ENCODE results near the gene NARS2. TPM values are rescaled to one million over a fixed set of nuclear protein-coding genes. Genes with fewer than 3 reads are reported as not detected.

The NARS2 gene
- total RNA-seq, 1 donor from 2014 or later: 22.2 TPM

DNA sequence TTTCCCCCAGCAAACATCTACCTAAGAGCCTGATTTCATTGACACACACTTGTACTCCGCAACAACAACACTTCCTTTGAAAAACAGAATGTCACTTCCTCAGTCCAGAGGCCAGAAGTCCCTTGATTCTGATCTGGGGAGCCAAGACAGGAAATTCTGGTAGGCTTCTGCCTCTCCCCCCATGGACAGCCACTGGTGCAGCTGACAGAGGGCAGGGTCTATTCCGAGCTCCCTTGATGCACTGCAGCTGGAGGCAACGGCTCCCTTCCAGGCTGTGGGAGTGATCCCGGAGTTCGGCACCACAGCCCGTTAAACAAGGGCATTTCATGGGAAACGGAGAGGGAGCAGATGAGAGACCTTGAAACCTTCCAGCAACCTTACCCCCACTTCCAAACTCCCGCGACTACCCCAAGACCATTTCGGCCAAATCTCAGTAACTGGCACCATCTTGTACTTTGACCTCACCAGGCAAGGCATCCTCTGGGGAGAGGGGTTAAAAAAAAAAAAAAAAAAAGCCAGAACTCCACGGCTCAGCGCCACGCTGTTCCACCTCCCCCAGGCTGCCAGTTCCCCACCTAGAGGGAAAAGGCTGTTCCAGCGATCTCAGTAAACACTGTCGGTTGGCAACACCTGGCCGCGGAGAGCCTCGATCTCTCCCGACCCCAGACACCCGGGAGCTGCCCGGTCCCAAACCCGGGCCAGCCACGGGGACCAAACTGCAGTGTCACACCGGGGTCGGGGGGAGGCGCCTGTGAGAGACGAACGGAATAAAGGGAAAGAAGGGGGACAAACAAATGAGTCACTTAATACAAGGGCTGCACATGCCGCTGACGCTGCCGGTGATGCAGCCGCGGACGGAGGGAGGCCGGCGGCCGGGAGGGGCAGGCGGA, 158.1 kb downstream of the NARS2 start:
- DNase-seq (ENCODE audit: low read depth): peak; percentile 74

DNA sequence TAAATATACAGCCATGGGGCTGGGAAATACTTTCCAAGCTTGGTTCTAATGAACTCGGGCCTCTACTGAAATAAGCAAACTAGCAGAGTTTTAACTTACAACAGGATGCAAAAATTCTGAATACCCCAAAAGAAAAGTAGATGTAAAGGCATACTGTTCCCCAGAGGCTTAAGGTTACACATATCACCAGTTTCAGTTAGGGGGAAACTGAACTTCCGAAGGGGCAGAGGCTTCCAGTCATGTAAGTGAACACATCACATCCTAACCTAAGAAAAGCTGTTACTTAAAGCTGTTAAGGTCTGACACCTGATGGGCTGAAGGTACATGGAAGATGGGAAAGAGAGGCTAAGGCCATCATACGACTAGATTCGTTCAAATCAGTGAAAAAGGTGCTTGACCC, 159.3 kb downstream of the NARS2 start:
- no peak for DNase-seq (ENCODE audit: low read depth)

DNA sequence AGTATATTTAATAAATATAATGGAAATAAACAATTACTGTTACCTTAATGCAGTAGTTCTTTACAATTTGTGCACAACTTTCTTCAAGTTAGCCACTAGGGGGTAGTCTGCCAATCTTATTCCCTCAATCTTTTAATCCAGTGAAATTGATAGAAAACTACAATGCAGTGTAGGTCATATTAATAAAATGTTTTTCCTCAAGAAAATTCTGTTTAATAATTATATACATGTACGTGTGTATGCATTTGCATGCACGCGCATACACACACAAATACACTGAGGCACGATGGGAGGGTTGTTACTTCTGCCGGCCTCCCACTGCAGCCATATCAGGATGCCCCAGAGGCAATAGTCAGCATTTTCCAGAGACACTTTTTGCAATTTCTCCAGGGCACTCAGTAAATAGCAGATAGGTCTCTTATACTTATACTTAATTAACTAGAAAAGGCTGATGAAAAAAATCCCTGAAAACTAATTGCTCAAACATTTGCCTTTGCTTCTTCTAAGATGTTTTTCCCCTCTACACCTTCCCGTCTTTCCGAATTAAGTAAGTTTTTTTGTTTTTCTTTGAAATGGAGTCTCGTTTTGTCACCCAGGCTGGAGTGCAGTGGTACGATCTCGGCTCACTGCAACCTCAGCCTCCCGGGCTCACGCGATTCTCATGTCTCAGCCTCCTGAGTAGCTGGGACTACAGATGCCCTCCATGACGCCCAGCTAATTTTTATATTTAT, 160.2 kb downstream of the NARS2 start:
- DNase-seq (ENCODE audit: low read depth): peak; percentile 32

DNA sequence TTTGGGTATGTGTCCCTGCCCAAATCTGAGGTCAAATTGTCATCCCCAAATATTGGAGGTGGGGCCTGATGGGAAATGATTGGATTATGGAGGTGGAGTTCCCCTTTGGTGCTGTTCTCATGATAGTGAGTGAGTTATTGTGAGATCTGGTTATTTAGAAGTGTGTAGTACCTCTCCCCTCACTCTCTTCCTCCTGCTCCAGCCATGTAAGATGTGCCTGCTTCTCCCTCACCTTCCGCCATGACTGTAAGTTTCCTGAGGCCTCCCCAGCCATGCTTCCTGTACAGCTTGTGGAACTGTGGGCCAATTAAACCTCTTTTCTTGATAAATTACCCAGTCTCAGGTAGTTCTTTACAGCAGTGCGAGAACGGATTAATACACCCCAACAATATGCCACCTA, 166.0 kb downstream of the NARS2 start:
- no peak for DNase-seq (ENCODE audit: low read depth)

DNA sequence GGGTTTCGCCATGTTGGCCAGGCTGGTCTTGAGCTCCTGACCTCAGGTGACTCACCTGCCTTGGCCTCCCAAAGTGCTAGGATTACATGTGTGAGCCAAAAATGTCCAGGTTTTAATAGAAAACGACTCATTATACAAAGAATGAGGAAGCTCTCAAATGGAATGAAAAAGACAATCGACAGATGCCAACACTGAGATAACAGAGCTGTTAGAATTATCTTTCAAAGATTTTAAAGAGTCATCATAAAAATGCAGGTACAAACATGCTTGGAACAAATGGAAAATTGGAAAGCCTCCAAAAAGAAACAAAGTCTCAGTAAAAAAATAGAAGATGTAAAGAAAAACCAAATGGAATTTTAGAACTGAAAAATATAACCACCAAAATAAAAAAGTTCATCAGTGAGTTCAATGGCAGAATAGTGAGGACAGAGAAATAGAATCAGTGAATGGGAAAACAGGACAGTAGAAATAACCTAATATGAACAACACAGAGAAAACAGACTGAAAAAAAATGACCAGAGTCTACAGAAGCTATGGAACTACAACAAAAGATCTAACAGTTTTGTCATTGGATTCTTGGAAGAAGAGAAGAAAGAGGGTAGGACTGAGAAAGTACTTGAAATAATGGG, 168.0 kb downstream of the NARS2 start:
- peak; percentile 55 for DNase-seq (ENCODE audit: low read depth)

DNA sequence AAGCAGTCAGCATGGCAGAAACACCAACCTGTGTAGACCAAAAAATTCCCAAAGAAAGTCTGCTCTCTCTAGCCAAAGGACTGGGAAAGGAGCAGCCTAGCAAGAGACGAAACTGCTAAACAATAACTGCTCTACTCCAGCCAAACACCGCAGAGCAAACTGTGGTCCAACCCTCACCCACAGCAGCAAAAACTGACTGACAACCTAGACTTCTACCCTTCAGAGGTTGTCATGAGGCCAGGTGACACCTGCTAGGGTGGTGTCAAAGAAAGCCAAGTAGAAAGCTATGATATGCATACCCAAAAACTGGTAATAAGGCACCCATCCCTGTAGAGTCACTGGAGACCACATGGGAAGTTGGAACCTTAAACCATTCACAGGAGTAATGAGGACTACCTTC, 168.9 kb downstream of the NARS2 start:
- DNase-seq (ENCODE audit: low read depth): no peak

DNA sequence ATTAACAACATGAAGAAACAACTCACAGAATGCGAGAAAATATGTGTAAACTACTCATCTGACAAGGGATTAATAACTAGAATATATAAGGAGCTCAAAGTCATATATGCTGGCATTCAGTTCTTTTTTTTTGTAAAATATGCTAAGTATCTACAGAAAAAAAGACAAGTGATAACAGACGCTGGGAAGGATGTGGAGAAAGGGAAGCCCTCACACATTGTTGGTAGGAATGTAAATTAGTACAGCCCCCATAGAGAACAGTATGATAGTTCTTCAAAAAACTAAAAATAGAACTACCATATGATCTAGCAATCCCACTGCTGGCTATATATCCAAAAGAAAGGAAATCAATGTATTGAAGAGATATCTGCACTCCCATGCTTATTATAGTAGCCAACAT, 170.9 kb downstream of the NARS2 start:
- no peak for DNase-seq (ENCODE audit: low read depth)

DNA sequence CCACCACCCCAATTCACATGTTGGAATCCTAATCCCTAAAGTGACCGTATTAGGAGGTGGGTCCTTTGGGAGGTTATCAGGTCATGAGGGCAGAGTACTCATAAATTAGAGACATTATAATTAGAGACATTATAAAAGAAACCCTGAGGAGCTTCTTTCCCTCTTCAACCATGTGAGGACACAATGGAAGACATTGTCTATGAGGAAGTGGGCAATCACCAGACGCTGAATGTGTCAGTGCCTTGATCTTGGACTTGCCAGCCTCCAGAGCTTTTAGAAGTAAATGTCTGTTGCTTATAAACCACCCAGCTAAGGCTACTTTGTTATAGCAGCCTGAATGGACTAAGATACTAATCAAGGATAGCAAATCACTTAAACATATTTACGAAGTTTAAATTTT, 171.8 kb downstream of the NARS2 start:
- DNase-seq (ENCODE audit: low read depth): no peak

DNA sequence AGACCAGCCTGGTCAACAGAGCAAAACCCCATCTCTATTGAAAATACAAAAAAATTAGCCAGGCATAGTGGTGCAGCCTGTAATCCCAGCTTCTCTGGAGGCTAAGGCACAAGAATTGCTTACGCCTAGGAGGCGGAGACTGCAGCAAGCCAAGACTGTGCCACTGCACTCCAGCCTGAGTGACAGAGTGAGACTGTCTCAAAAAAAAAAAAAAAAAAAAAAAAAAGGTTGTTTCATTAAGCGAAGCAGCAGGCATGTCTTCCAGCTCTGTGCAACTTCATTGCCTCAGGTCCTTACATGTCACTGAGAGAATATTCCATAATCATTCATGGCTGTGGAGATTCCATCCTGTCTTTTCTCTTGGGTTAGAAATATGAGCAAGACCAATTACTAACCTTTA, 174.0 kb downstream of the NARS2 start:
- no peak for DNase-seq (ENCODE audit: low read depth)

DNA sequence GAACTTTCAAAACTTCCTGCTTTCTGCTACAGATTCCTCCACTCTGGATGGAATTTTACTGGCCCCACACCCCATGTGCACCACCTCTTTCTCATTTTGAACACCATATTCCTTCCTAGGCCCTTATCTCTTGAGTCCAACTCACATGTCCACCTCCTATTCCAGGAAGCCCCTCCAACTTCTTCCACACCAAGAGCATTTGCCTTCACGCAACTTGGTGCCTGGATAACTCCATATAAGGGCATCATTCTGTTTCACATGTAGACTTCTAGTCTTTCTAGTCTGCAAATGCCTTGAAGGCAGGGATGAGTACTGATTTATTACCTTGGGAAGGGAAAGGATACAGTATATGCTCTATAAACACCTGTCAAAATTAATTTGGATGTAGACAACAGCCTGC, 174.5 kb downstream of the NARS2 start:
- DNase-seq (ENCODE audit: low read depth): no peak

DNA sequence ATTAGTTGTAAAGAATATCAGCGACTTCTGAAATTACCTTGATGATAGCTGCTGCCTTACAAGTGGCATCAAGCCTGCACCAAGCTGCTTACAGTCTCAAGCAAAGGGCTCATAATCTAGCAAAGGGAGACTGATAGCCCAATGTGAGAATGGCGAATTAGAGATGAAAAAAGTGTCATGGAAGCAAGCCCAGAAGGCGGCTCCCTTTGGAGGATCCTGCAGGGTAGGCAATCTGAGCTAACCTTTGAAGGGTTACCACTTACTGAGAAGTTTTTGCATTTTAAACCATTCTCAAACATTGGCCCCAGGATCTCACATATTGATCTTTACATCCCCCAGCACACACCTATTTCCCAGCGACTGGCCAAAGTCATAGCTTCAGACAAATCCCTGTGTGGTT, 175.5 kb downstream of the NARS2 start:
- DNase-seq (ENCODE audit: low read depth): no peak

DNA sequence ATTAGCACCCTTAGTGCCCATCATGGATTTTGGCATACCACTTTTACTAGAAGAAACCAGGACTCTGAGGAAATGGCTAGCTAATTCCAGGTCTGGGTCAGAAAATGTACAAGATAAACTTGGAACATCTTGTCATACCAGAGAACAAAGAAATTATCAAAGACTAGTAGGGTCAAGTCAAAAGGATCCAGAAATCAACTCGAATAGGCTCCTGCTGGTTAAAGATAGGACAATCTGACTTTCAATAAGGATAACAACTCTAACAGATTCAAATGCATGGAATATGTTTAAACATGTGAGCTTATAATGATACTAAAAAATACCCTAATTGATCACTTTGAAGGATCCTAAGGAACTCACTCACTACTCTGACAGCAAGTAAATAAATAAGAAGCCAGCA, 175.9 kb downstream of the NARS2 start:
- no peak for DNase-seq (ENCODE audit: low read depth)

DNA sequence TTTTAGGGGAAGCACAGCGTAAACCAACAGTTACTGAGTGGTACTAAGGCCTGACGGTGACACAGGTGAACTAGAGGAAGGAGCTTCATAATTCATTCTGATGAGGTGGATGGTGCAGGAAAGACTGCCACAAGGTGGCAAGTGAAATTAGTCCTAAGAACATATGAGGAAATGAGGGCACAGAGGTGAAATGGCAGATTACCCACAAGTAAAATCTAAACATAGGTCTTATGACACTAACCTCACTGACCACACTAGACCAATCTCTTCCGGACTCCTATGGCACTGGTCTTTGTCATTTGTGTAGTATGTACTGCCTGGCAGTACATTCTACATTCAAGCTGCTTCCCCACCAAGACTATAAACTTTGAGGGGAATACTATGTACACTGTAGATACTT, 177.3 kb downstream of the NARS2 start:
- no peak for DNase-seq (ENCODE audit: low read depth)

DNA sequence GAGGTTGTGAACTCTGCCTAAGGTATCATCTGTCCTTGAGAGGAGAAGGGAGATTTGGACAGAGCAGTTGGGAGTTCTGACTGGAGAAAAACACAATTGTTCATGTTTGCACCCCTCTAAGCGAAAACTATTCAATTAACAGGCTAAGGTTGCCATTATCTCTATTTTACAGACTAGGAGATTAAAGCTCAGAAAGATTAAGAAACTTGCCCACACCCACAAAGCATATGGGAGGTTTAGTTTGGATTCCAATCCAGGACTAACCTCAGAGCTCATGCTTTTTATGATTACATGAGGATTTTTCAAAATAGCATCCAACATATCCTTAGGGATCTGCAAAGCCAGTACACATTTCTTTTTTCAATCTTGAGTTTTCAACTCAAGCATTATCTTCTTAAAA, 179.1 kb downstream of the NARS2 start:
- no peak for DNase-seq (ENCODE audit: low read depth)

DNA sequence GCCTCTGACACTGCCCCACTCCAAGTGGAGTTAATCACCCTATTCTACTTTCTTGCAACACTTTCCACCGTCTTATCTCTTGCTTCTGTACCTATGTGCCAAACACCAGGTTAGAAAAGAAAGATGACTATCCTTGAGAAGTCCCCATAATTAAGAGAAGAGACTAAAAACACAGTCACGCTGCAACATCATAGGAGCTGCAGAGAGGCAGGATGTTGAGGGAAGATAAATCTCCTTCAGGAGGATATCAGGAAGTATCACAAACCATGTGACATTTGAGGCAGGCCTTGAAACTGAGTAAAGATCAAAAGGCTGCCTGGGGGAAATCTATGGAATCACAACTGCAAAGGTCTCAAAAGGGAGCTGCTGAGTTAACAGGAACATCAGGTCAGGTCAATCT, 181.8 kb downstream of the NARS2 start:
- no peak for DNase-seq (ENCODE audit: low read depth)

DNA sequence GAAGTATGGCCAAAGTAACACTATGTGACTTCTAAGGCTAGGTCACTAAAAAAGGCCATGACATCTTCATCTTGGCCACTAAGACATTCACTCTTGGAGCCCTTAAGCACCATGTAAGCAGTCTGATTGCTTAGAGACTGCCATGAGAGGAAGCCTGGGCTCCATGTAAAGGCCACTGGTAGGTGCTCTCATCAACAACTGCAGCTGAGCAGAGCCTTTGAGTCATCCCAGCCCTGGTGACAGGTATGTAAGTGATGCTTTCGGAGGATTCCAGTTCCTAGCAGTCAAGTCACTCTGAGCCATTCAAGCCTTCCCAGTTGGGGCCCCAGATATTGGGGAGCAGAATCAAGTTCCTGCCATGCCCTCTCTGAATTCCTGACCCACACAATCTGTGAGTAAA, 183.2 kb downstream of the NARS2 start:
- DNase-seq (ENCODE audit: low read depth): no peak

DNA sequence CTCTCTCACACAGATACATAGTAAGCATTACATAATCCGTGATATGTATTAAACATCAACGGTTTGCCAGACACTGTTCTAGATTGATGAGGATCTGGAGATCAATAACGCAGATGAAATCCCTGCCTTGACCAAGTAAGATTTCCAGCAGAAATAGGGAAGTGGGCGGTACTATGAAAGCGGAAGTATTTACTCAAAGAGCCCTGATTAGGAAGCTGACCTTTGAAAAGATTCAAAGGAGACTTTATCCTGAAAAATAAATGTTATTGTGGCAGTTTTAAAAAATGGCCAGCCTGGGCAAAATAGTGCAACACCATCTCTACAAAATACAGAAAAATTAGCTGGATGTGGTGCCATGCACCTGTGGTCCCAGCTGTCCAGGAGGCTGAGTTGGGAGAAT, 183.9 kb downstream of the NARS2 start:
- no peak for DNase-seq (ENCODE audit: low read depth)

DNA sequence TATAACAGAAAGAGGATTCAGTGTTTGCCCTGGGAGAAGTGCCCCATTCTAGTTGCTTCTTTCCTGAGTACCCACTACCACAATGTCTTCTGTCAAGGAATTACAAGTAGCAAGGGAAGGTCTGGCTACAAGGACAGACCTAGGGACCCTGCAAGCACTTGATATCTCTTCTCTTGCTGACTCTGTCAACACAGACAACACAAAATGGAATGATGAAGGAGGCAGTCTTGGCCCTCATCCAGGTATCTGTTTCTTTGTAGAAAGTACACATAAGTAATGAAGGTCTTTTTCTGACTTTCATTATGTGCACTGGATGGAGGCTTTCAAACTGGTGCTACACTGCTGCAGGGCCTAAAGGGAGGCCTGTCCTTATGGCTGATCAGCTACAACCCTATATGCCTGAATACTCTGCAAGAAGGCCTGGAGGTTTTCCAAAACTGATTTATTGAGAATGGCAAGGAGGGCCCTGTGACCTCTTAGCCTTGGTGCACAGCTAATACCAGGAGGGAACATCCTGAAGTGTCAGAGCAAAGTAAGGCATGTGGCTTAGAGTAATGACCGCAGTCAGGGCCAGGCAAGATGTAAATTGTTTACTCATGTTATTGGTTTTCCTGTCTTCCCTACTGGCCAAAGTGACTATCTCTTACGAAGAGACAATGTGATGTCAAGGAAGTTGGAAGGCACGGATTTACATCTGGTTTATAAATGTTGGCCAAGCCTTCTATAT, 188.3 kb downstream of the NARS2 start:
- DNase-seq (ENCODE audit: low read depth): no peak
